GM19025 (cell line): ENCODE measurements around the gene PPA1.
"Not testable (repeated sequence)": the region's sequence is repeated elsewhere in the genome, so short reads cannot be mapped to it uniquely, and the experiment has no call there.

Source experiments
- ATAC-seq: cut with Tn5 transposase; IDR thresholded peaks from one replicate; pipeline ENCODE4 v1.9.1; 2021; ENCODE audit warnings: mild to moderate bottlenecking, low read depth, moderate library complexity; ENCODE audit not compliant: unreplicated experiment

Gene PPA1

DNA sequence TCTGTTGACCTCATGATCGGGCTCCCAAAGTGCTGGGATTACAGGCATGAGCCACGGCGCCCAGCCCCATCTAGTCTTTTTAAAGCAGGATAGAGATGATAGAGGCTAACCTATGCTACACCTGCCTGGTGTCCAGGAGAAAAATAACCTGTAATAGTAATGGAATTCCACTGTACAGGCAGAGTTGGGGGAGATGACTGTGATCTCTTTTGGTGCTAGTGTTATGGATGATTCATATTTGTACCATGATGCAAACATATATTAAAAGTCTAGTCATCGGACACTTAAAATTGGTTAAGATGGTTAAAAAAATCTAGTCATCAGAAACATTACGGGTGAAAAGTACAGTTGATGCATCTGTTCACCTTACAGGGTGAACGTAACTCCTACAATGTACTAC, 56.8 kb downstream of the PPA1 start:
- ATAC-seq, result no peak

- no peak for ATAC-seq
Measured at GRCh38 chr10:70175516-70175915, 57.7 kb downstream of the PPA1 start.

DNA sequence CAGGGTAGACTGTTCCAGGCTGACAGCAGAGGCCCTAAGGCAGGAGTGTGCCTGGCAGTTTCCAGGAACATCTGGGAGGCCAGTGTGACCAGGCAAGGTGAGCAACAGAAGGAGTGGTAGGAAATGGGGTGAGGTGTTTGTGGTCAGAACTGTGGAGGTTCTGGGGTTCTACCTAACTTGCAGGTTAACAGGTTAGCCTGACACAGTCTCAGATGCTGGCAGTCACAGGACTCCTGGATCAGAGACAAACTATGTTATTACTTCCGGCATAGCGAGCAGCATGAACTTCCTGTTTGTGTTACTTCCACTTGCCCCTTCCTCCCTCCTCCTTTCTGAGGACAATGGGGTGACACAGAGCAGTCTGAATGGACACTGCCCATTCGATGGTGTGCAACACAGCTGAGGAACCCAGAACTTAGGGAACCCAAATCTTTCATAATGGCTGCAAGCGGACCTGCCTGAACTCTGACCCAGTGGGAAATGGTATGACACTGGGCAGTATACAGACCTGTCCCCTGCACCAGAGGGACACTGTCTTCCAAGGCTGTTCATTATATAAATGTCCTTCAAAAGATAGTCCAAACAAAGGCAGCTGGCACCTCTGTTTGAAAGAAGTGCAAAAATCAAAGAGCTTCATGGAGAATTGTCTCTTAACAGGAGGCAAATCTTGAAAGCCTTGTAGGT, 59.0 kb downstream of the PPA1 start:
- no peak for ATAC-seq

DNA sequence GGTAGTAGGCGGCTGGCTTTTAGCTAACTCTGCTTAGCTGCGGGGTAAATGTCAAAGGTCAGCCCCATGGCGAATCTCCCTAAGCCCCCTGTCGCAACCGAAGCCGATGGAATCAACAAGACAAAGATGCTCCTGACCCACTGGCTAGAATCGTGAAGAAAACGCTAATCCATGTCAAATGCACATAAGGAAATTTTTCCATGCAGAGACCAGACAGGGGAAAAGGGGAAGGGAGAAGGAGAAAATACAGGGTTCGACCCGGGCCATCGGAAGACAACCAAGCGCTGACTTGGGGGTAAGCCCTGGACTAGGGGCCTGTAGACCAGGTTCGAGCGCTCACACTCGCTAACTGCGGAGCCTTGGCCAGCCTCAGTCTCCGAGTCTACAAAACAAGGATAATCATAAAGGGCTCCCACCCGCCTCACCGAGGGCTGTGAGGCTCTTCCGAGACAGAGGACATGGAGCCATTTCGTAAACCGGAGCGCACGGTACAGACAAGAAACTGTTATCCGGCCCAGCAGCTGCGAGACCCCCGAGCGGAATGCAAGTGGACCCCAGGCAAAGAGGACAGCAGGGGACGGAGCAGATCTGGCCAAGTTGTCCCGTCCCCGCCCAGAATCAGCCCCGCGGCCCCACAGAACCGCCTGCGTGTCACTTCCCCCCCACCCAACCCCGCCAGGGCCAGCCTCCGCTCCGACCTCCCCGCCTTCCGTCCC, 63.4 kb downstream of the PPA1 start:
- ATAC-seq, result no peak

- no peak for ATAC-seq
Measured at GRCh38 chr10:70169011-70169410, 64.2 kb downstream of the PPA1 start.

GRCh38 chr10:70167246-70167645, 66.0 kb downstream of the PPA1 start:
- ATAC-seq, result no peak

DNA sequence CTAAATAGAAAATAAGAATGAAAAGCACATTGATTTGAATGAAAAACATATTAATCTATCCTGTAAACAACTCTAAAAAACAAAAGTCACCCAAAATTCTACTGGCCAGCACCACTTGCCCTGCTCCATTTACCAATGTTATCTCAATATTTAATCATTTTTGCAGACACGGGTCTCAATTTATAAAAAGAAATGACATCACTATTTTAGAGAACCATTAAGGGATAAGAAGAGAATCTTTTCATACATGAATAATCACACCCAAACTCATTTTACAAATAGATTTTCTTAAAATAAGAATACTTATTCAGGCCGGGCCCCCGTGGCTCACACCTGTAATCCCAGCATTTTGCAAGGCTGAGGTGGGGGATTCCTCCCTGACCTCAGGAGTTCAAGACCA, 66.8 kb downstream of the PPA1 start:
- ATAC-seq, result no peak

GRCh38 chr10:70164163-70164562, 69.1 kb downstream of the PPA1 start:
- ATAC-seq, result no peak

GRCh38 chr10:70163448-70163847, 69.8 kb downstream of the PPA1 start:
- ATAC-seq, result no peak

DNA sequence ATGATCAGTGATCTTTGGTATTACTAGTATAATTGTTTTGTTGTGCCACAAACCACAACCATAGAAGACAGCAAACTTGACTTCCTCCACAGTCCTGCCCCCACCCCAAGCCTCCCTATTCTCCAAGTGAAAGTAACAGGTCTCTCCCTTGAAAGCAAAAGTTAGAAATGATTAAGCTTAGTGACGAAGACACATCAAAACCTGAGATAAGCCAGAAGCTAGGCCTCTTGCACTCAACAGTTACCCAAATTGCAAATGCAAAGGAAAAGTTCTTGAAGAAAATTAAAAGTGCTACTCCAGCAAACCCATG, 70.4 kb downstream of the PPA1 start:
- peak; percentile 72 for ATAC-seq

DNA sequence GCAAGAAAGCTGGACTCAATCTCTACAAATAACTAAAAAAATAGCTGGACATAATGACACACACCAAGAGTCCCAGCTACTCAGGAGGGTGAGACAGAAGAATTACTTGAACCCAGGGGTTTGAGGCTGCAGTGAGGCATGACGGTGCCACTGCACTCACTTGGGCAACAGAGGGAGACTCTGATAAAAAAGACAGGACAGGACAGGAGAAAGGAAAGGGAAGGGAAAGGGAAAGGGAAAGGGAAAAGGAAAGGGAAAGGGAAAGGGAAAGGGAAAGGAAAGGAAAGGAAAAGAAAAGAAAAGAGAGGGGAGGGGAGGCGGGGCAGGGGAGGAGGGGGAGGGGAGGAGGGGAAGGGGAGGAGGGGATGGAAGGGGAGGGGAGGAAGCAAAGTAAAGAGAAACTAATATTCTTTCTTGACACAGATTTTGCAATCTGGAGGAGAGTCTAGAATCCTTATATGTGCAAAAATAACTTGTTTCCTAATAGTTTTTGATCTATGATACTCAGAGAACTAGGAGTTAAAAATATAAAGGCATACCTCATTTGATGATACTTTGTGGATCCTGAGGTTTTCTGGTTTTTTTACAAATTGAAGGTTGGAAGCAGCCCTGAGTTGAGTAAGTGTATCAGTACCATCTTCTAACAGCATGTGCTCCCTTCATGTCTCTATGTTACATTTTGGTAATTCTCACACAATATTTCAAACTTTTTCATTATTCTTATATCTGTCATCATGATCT, 70.9 kb downstream of the PPA1 start:
- ATAC-seq, result peak; percentile 33

GRCh38 chr10:70160798-70161197, 72.4 kb downstream of the PPA1 start:
- no peak for ATAC-seq

DNA sequence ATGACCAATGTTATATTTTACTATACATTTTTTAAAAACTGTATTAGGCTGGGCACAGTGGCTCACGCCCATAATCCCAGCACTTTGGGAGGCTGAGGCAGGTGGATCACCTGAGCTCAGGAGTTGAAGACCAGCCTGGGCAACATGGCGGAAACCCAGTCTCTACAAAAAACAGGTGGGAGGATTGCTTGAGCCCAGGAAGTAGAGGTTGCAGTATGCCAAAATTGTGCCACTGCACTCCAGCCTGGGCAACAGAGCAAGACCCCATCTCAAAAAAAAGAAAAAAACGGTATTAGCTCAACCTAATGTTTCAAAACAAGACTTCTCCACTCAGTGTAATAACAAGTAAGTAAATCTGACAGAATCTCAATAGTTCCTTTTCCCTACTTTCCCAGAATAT, 73.9 kb downstream of the PPA1 start:
- ATAC-seq, result not testable (repeated sequence)

GRCh38 chr10:70158113-70158512, 75.1 kb downstream of the PPA1 start:
- no peak for ATAC-seq

DNA sequence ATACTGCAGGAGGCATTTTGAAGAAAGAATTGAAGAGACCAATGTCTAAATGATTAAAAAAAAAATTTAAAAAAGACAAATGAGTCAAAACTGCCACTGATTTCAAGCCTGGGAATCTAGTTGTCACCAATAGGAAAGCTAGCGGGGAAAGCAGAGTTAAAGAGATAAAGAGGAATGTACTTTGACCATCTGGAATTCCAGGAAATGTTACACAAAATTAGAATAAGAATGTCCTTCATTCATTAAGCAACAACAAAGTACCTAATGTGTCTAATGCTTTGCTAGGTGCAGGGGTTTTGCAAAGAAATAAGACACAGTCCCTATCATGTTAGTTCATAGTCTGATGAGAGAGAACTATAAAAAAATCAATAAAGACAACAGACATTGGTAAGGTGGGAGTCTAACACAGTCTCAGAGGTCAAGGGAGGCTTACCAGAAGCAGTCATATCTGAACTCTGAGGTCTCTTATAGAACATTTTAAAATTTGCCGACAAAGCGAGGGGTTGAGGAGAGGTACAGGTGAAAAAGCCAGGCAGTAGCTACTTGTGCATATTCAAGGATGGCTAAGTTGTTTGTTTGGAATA, 77.9 kb downstream of the PPA1 start:
- ATAC-seq, result no peak
